HuH-7.5 (cell line): ENCODE results near the gene ODAD3.
"Not testable (repeated sequence)": the region's sequence is repeated elsewhere in the genome, so short reads cannot be mapped to it uniquely, and the experiment has no call there.

Experiments used
- DNase-seq: peaks from one replicate; pipeline ENCODE4 v3.0.0; 2011; ENCODE audit warnings: low spot score

ODAD3 gene

DNA sequence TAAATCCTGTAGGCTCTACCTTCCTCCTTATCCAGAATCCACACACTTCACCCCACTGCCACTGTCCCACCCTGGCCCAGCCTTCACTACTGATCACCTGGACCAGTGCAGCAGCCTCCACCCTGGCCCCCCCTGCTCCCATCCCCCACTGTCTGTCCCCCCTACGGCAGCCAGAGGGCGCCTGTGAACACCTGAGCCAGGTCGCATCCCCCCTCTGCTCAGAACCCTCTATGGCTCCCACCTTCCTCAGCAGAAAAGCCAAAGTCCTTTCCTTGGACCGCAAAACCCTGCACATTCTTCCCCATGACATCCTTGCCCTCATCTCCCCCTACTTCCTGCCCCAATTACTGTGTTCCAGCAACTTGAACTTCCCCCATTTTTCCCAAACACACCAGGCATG is 25.3 kb upstream of the ODAD3 start:
- no peak for DNase-seq

DNA sequence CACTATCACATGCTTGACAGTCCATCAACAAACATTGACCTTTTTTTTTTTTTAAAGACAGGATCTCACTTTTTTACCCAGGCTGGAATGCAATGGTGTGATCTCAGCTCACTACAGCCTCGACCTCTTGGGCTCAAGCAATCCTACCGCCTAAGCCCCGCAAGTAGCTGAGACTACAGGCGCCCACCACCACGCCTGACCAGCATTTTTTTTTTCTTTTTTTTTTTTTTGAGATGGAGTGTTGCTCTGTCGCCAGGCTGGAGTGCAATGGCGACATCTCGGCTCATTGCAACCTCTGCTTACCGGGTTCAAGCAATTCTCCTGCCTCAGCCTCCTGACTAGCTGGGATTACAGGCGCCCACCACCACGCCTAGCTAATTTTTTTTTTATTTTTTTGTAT is 24.0 kb upstream of the ODAD3 start:
- DNase-seq: not testable (repeated sequence)

DNA sequence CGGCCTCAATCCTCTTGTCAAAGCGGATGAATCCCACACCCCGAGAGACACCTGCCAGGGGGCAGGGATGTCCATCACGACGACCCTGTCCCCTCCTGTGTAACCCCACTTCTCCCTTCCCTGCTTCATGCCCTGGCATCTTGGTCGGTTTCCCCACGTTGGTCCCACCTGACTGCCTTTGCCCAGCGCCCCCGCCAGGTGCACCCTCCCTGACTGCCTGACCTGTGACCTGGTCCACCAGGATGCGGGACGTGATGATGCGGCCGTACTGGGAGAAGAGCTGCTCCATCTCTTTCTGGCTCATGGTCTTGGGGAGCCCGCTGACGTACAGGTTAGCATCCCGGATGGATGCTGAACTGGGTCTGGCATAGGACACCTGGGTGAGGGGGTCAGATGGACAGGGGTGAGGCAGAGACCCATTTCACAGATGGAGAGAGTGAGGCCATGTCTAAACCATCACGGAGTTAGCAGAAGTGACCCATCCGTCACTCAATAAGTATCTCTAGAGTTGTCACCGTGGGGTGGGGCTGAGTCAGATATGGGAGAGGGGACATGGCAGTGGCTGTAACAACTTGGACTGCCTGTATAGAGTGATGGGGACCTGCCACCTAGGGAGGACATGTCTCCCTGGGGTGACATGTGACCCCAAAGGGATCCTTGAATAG is 23.4 kb upstream of the ODAD3 start:
- no peak for DNase-seq

DNA sequence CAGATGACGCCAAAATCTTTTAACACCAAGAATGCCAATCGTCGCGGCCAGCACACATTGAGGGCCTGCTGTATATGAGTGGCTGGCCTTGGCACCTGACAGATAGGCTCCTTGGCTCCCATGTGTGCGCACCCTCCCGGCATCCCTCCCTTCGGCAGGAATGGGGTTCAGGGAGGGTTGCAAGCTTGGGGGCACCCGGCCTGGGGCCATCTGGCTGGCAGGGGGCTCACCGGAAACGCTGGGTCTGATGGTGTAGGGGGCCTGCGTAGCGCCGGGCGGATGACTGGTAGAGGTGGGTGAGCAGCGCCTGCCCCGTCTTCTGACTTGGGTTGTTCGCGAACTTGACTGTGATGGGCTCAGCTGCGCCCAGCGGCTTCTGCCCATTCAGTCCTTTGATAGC is 22.9 kb upstream of the ODAD3 start:
- no peak for DNase-seq

DNA sequence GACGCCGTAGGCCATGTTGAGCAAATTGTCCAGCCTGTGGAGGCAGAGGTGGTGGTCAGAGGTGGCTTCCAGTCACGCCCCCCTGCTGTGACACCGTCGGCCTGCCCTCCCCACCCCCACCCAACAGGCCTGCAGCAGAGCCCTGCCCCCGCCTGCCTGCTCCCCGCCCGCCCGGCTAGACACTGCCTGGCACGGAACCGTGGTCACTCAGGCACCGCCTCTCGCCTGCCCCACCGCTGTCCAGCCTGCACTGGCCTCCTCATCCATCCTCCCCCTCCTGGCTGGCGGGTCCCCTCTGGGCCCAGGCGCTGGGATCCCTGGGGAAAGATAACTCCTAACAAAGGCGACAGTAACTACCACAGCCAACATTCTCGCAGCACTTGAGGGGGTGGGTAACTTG is 22.2 kb upstream of the ODAD3 start:
- no peak for DNase-seq

DNA sequence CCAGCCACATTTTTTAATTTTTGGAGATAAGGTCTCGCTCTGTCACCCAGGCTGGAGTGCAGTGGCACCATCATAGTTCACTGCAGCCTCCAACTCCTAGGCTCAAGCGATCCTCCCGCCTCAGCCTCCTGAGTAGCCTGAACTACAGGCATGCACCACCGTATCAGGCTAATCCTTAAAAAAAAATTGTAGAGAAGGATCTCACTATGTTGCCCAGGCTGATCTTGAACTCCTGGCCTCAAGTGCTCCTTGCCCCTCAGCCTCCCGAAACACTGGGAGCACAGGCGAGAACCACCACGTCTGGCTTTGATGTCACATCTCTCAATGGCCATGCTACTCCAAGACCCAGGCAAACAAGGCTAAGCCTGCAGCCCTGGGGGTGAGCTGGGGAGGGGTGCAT is 21.7 kb upstream of the ODAD3 start:
- DNase-seq: no peak

DNA sequence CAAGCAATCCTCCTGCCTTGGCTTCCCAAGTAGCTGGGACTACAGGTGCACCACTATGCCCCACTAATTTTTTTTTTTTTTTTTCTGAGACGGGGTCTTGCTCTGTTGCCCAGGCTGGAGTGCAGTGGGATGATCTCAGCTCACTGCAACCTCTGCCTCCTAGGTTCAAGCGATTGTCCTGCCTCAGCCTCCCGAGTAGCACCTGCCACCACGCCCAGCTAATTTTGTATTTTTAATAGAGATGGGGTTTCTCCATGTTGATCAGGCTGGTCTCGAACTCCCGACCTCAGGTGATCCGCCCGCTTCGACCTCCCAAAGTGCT is 20.3 kb upstream of the ODAD3 start:
- DNase-seq: not testable (repeated sequence)

DNA sequence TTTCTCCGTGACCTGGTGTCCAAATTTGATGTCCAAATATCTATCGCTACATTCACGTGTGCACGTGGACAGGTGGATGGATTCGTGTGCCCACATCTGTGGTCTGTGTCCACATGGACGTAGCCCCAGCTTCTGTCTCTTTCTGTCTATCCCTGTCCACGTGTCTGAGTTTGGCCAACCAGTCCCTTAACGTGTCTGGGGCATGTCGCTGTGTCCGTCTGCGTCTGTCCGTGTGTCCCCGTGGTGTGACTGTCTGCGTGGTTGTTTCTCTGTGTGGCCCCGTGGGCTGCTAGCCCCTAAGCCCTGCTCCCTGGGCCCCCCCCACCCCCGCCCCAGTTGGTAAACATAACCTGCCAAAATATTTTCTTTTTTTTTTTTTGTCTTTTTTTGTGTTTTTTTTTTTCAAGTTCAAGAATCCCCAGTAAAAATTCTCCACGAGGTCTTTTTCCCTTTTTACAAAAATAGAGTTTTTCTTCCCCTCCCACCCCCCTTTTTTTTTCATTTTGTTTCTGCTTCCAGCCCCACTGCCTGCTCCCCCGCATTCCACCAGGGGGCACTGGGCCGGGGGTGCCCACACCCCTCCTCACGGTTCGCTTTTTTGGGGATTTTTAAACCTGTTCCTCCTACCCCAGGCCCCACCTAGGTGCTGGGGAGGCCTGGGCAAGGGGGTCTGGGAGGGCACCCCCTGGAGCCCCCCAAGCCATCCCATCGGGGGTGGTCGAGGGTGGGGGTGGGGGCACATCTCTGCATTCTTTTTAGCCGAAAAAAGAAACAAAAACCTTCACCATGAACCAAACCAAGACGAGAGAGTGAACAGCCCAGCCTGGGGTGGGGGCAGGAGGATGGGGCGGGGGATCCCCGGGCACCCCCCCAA is 18.8 kb upstream of the ODAD3 start:
- peak; percentile 71 for DNase-seq

DNA sequence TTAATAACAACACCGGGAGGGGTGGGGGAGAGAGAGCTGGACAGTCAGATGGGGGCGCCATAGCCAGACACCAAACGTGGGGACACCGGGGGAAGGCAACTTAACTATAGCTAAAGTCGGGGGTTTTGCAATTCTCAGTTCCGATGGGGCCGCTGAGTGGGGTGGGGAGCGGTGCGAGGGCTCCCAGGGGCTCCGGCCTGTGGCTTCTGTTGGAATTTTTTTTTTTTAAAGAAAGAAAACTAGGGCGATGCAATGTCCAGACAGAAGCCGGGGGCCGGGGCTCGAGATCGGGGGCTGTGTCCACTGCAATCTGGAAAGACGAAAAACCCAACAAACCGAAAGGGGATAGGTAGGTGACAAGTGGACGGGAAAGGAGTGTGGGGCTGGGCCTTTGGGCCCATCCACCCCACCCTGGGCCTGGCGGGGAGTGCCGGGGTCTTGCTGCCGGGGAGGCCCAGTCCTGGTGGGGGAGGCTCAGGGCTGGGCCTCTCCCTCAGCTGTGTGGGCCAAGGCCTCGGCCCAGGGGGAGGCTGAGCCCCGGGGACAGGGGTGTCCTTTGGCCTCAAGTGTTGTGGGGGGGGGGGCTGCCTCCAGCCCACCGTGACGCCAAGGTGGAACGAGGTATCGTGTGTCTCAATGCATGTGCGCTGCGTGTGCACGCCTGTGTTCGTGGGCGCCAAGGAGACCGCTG is 17.8 kb upstream of the ODAD3 start:
- DNase-seq: no peak

DNA sequence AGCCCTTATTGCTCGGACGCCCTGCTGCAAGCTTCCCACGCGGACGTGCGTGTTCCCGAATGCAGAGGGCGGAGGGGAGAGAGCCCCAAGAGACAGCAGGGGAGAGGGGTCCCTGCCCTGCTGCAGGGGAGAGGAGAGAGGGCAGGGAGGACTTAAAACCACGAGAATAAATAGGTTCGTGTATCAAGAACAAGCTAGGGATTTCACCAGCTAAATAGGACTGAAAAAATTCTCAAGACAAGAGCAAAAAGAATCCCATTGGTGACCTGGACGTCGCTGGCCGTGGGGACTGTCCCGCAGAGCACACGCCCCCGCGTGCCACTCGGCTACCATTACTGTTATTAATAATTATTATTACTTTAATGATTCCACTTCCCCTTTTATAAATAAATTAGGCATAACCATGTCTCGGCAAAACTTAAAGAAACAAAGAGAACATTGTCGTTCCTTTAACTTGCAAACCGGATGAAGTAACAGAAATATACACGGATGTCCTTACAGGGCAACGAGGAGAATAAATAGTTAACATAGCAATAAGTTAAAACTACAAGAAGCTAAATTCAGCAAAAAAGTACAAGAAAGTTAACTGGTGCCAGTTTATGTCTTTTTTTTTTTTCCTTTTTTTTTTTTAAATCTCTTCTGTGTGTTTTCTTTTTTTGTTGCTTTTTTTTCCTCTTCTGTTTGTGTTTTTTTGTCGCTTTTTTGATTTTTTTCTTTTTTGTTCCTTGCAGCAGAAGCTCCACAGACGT is 17.1 kb upstream of the ODAD3 start:
- DNase-seq: no peak

DNA sequence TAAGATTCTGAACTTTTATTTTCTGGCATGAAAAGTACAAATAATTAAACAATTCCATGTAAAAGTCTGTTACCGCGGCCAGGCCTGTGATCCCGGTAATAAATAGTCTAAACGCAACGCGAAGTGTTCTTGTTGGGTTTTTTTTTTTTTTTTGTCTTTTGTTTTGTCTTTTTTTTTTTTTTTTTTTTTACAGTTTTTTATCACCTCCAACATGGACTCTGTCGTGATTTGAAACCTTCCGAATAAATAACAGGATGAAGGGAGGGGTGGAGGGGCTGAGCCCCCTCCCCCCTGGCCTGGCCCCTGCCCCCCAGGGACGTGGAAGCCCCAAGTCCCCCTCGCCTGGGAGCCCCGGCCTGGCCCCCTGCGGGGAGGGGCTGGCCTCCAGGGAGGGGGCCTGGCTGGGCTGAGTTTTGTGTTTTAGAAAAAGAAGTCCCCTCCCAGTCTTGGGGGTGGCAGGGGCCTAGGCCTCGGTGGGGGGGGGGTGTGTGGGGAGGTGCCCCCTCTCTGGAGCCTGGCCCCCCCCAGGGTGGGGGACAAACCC is 16.5 kb upstream of the ODAD3 start:
- DNase-seq: no peak

DNA sequence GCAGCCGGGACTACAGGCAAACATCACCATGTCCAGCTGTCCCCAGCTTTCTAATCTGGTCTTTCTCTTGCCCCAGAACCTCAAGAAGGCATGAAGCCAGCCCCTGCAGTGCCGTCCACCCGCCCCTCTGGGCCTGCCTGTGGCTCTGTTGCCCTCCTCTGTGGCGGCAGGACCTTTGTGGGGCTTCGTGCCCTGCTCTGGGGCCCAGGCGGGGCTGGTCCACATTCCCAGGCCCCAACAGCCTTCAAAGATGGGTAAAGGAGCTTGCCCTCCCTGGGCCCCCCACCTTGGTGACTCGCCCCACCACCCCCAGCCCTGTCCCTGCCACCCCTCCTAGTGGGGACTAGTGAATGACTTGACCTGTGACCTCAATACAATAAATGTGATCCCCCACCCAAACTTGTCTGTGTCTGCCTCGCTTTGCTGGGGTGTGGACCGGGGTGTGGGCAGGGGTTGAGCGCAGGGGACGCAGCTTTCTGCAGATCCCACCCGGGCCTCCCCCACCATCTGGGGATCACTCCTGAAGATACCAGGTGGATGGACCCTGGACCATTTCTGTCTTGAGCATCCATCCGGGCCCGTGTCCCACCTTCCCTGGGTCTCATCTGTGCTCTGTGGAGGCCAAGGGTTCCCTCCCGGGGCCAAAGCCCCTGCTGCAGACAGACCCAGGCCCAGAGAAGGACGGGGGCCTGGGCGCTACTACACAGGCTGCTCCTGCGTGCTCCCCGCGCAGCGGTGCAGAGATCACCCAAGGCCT is 15.8 kb upstream of the ODAD3 start:
- no peak for DNase-seq

DNA sequence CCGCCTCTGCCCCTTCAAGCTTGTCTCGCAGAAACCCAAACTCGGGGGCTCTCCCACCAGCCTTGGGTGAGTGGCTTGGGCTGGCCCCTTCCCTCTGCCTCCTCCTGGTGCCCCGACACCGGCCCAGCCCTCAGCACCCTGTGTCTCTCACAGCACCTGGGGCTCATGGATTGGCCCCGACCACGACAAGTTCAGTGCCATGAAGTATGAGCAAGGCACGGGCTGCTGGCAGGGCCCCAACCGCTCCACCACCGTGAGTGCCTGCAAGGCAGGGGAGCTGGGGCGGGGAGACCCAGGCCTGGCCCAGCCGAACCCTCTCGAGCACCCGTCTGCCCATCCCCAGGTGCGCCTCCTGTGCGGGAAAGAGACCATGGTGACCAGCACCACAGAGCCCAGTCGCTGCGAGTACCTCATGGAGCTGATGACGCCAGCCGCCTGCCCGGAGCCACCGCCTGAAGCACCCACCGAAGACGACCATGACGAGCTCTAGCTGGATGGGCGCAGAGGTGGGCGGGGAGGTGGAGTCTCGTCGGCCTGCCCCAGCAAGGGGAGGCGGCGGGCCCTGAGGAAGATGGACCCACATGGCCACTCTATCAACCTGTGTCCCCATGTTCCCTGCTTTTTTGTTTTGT is 14.1 kb upstream of the ODAD3 start:
- no peak for DNase-seq

DNA sequence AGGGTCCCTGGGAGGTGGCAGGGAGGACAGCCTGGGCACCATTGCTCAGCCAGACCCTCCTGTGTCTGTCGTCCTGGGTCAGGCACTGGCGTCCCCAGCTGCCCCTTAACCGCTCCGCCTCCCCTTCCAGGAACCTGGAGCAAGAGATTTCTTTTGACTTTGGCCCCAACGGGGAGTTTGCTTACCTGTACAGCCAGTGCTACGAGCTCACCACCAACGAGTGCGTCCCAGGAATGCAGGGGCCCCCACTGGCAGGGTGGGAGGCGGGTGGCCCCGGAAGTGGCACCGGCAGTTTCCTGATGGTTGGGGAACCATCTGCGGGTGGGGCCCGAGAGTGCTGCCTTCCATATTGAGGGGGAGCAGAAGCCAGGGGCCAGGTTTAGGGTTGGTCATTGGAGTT is 13.5 kb upstream of the ODAD3 start:
- DNase-seq: no peak

DNA sequence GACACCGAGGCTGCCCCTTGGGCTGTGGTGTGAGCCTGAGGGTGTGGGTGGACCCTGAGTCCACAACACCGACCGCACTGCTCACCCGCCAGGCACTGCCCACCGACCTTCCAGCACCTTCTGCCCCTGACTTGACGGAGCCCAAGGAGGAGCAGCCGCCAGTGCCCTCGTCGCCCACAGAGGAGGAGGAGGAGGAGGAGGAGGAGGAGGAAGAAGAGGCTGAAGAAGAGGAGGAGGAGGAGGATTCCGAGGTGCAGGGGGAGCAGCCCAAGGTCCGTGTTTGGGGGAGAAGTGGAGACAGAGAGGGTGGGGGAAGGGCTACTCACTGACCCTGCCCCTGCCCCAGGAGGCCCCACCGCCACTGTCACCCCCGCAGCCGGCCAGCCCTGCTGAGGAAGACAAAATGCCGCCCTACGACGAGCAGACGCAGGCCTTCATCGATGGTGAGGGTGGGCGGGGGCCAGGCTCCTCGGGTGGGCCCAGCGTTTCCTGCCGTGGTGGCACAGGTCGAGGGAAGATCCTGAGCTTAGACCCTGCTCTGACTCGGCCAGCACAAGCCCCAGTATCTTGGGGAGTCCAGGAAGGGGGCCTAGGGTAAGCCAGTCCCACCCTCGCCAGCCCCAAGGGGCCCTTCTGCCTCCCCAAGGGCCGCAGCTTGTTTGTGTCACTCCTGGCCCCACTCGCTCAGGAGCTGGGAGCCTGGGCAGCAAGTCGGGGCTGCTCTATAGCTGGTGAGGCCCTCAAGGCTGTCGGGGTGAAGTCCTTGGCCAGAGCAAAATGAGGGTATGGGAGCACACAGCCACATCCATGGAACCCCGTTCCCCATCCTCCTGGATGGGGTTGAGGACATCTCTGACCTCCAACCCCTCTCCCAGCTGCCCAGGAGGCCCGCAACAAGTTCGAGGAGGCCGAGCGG is 12.7 kb upstream of the ODAD3 start:
- DNase-seq: no peak

DNA sequence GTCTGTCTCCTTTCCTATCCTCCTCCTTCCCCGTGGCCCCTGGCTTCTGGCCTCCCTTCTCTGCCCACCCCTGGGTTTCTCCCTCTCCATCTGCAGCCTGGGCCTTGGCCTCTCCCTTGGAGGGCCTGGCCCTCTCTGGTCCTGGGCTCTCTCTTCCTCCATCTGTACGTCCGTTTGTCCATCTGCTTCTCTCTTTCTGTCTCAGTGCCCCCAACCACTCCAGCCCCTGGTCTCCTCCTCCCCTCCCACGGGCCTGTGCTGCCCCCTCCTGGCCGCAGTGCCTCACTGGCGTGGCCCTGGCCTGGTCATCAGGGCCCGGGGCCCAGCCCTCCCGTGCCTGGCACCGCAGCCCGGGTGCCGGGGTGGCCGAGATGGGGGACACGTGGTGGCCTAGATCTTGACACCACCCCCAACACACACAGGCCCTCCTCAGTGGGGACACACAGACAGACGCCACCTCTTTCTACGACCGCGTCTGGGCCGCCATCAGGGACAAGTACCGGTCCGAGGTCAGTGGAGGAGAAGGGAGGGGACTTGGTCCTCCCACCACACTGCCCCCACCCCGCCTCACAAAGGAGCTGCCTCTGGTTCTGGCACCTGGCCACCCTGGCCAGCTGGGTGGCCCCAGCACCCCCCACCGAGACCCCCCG is 11.9 kb upstream of the ODAD3 start:
- DNase-seq: peak; percentile 86

DNA sequence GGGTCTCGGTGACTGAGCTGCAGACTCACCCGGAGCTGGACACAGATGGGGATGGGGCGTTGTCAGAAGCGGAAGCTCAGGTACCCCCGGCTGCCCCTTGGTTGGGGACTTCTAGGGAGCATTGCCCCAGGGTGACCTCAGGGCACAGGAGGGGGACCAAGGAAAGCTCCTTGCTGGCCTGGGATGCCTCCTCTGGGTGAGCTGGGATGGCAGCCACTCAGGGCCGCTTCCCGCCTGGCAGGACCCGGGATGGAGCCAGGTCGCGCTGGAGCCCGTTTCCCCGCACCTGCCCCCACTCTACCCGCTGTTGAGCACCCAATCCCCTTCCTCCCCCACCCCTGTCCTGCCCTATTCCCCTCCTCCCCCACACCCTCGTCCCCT is 11.3 kb upstream of the ODAD3 start:
- no peak for DNase-seq

DNA sequence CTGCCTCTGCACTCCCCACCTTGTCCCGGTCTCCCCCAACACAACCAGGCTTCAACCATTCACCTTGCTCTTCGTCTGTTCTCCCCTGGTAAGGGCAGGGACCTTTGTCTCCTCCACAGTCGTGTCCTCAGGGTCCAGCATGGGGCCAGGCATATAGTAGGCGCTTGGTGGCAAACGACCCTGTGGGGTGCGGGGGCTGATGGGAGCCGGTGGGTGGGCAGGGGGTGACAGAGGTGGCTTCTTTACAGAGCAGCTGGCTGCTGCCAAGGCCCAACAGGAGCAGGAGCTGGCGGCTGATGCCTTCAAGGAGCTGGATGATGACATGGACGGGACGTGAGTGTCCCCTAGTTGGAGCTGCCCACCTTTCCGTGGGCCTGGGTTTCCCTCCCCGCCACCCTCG is 10.2 kb upstream of the ODAD3 start:
- no peak for DNase-seq

DNA sequence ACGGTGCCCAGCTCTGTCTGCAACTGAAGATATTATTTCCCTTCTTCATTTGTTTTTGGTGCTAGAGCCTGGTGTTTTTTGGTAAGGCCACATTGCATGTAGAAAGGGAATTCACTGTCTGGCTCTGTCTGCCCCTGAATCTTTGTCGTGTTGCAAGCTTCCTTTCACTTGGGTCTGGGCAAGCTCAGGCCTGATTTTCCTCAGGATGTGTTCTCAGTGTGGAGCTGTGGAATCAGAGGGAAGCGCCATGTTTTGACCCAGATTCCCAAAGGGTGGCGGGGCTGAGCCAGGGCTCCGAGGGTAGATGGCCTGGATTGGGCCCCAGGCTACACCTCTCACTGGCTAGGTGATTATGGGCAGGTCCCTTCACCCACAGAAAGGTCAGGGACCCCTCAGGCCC is 9.1 kb upstream of the ODAD3 start:
- DNase-seq: no peak
